G401.6 (cell line): ENCODE measurements around the gene COMMD7.
"Not testable (repeated sequence)": the region's sequence is repeated elsewhere in the genome, so short reads cannot be mapped to it uniquely, and the experiment has no call there.

ENCODE experiments used
- FAIRE-seq: peaks from 2 replicates; lab custom pipeline; 2012; peaks lifted over from hg19 to GRCh38; lab: Jason Lieb, UNC

Gene COMMD7

GRCh38 chr20:32728435-32728834 lies 14.8 kb downstream of the COMMD7 start:
- not testable (repeated sequence) for FAIRE-seq

GRCh38 chr20:32727683-32728082 lies 15.6 kb downstream of the COMMD7 start:
- FAIRE-seq: no peak

GRCh38 chr20:32718749-32719348 lies 24.4 kb downstream of the COMMD7 start:
- no peak for FAIRE-seq

GRCh38 chr20:32711346-32711745 lies 31.9 kb downstream of the COMMD7 start:
- FAIRE-seq: no peak

- FAIRE-seq: no peak
These were observed 33.6 kb downstream of the COMMD7 start for GRCh38 chr20:32709632-32710121.

- FAIRE-seq: not testable (repeated sequence)
These were observed 34.1 kb downstream of the COMMD7 start for GRCh38 chr20:32709029-32709631.

- FAIRE-seq: no peak
These were observed 35.3 kb downstream of the COMMD7 start for GRCh38 chr20:32707691-32708581.

- no peak for FAIRE-seq
These were observed 36.8 kb downstream of the COMMD7 start for GRCh38 chr20:32706486-32706885.

- FAIRE-seq: no peak
These were observed 40.4 kb downstream of the COMMD7 start for GRCh38 chr20:32702706-32703425.

GRCh38 chr20:32697608-32698007 lies 45.7 kb downstream of the COMMD7 start:
- no peak for FAIRE-seq

- no peak for FAIRE-seq
These were observed 48.2 kb downstream of the COMMD7 start for GRCh38 chr20:32695089-32695488.

GRCh38 chr20:32688966-32689365 lies 54.3 kb downstream of the COMMD7 start:
- FAIRE-seq: not testable (repeated sequence)

- no peak for FAIRE-seq
These were observed 56.1 kb downstream of the COMMD7 start for GRCh38 chr20:32687180-32687532.

GRCh38 chr20:32686530-32687179 lies 56.6 kb downstream of the COMMD7 start:
- no peak for FAIRE-seq

GRCh38 chr20:32685541-32686529 lies 57.4 kb downstream of the COMMD7 start:
- FAIRE-seq: no peak

- FAIRE-seq: no peak
These were observed 60.7 kb downstream of the COMMD7 start for GRCh38 chr20:32682508-32682987.

GRCh38 chr20:32681175-32682084 lies 61.8 kb downstream of the COMMD7 start:
- FAIRE-seq: no peak

GRCh38 chr20:32680544-32681174 lies 62.6 kb downstream of the COMMD7 start:
- no peak for FAIRE-seq

- no peak for FAIRE-seq
These were observed 64.3 kb downstream of the COMMD7 start for GRCh38 chr20:32678948-32679347.
